ENCODE data around the gene SLC25A21.

SLC25A21 gene

DNA sequence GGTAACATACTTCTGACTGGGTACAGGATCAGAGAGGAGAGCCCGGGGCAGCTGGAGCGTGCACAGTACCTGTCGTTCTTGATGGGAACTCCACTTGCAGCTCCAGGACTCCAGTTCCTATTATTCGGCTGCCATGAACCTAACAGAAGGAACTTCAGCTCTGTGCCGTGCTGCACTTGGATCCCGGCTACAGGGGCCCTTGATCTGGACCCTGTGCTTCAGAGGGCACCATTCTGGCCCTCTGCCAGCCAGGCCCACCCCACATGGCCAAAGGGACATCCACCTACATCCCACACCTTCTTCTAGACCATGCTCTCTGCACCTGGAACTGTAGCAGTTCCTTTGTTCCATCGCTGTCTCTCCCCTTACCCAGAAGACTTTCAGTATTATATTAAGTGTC, 452.6 kb downstream of the SLC25A21 start:
- Histone ChIP-seq H3K14ac (ENCODE audit: low read length) (no peak overlapping the region), H2BK120ac (ENCODE audit: low read depth, low read length) (no peak overlapping the region), H3K23ac (ENCODE audit: low read depth, low read length, poor library complexity) (no peak overlapping the region), H2AFZ (ENCODE audit: low read length) (no peak overlapping the region), H3K9me3 (replicated peaks in 1 of 2; ENCODE audit: control insufficient read depth in 2 of 2, insufficient read depth in 1 of 2, low read depth in 1 of 2, low read length in 2 of 2) (no peaks in the 10 kb centered on the region), H2BK5ac (ENCODE audit: low read length) (no peak overlapping the region), H3K36me3 (replicated peaks in 1 of 2; ENCODE audit: control insufficient read depth in 2 of 2, insufficient read depth in 2 of 2, low read length in 2 of 2) (no peaks in the 10 kb centered on the region), H3K4ac (ENCODE audit: low read length) (no peak overlapping the region), H3K4me3 (ENCODE audit: low read length in 2 of 2) (no peak overlapping the region), H3K4me2 (ENCODE audit: insufficient read depth, low read length, poor library complexity, severe bottlenecking) (no peak overlapping the region), H4K8ac (ENCODE audit: low read depth, low read length) (no peak overlapping the region), H3K9ac (ENCODE audit: low read depth, low read length, poor library complexity) (no peak overlapping the region), H2BK15ac (ENCODE audit: low read length) (no peak overlapping the region), H2AK5ac (ENCODE audit: low read depth, low read length) (no peak overlapping the region), H3K27ac (replicated peaks; ENCODE audit: low read length) (no peak overlapping the region), H2BK12ac (ENCODE audit: low read length) (no peak overlapping the region), H4K91ac (ENCODE audit: low read depth, low read length, poor library complexity) (no peak overlapping the region), H3K79me1 (ENCODE audit: low read depth, low read length) (no peaks in the 10 kb centered on the region), H3K27me3 (ENCODE audit: control insufficient read depth in 3 of 3, insufficient read depth in 3 of 3, low read depth in 1 of 3, low read length in 3 of 3) (no peaks in the 10 kb centered on the region), H3K4me1 (ENCODE audit: control insufficient read depth in 2 of 2, insufficient read depth in 1 of 2, low read depth in 1 of 2, low read length in 2 of 2) (peaks cover 0 to 3% of the 10 kb centered on the region in 2 donors), H3K18ac (ENCODE audit: low read length) (no peak overlapping the region)
- DNase-seq (ENCODE audit: low spot score) = no peak
- WGBS, 2 donors (ENCODE audit: extremely low coverage in 2 of 2, insufficient read length in 2 of 2, insufficient replicate concordance in 1 of 2) = no CpG with 5 or more reads among the region's 7 CpGs

GRCh38 chr14:36718216-36718615, 454.2 kb downstream of the SLC25A21 start:
- Histone ChIP-seq H3K18ac (ENCODE audit: low read length) (no peak overlapping the region), H3K4ac (ENCODE audit: low read length) (no peak overlapping the region), H4K91ac (ENCODE audit: low read depth, low read length, poor library complexity) (no peak overlapping the region), H3K27ac (replicated peaks; ENCODE audit: low read length) (no peak overlapping the region), H3K9ac (ENCODE audit: low read depth, low read length, poor library complexity) (no peak overlapping the region), H2BK120ac (ENCODE audit: low read depth, low read length) (no peak overlapping the region), H2AFZ (ENCODE audit: low read length) (no peak overlapping the region), H3K4me1 (ENCODE audit: control insufficient read depth in 2 of 2, insufficient read depth in 1 of 2, low read depth in 1 of 2, low read length in 2 of 2) (peaks cover 0 to 2% of the 10 kb centered on the region in 2 donors), H2BK15ac (ENCODE audit: low read length) (no peak overlapping the region), H3K4me2 (ENCODE audit: insufficient read depth, low read length, poor library complexity, severe bottlenecking) (no peak overlapping the region), H3K27me3 (ENCODE audit: control insufficient read depth in 3 of 3, insufficient read depth in 3 of 3, low read depth in 1 of 3, low read length in 3 of 3) (no peaks in the 10 kb centered on the region), H2BK12ac (ENCODE audit: low read length) (no peak overlapping the region), H3K4me3 (ENCODE audit: low read length in 2 of 2) (no peak overlapping the region), H2AK5ac (ENCODE audit: low read depth, low read length) (no peak overlapping the region), H3K14ac (ENCODE audit: low read length) (no peak overlapping the region), H2BK5ac (ENCODE audit: low read length) (no peak overlapping the region), H4K8ac (ENCODE audit: low read depth, low read length) (no peak overlapping the region), H3K23ac (ENCODE audit: low read depth, low read length, poor library complexity) (no peak overlapping the region), H3K79me1 (ENCODE audit: low read depth, low read length) (no peaks in the 10 kb centered on the region), H3K36me3 (replicated peaks in 1 of 2; ENCODE audit: control insufficient read depth in 2 of 2, insufficient read depth in 2 of 2, low read length in 2 of 2) (no peaks in the 10 kb centered on the region), H3K9me3 (replicated peaks in 1 of 2; ENCODE audit: control insufficient read depth in 2 of 2, insufficient read depth in 1 of 2, low read depth in 1 of 2, low read length in 2 of 2) (no peaks in the 10 kb centered on the region)
- no CpG with 5 or more reads among the region's 1 CpG for WGBS, 2 donors (ENCODE audit: extremely low coverage in 2 of 2, insufficient read length in 2 of 2, insufficient replicate concordance in 1 of 2)
- no peak for DNase-seq (ENCODE audit: low spot score)

DNA sequence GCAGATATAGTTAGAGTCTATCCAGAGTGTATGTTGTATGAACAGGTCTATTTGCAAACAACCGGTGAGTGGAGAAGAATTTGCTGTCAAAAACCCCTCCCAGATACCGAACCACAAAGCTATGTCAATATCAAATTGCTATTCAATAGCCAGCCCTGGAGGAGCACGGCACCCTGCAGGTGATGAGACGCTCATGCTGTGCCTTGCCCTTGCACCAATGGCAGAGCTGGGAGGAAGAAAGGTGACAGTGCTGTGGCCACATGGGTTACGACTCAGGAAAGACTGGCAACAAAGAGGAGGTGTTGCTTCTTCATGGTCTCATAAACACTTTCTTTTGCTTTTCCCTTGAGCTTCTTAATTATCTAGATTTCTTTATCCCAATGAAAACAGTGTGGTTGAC, 455.0 kb downstream of the SLC25A21 start:
- H2BK12ac ChIP-seq (ENCODE audit: low read length) = no peak overlapping the region
- no peaks in the 10 kb centered on the region for H3K79me1 ChIP-seq (ENCODE audit: low read depth, low read length)
- H3K27ac ChIP-seq (replicated peaks; ENCODE audit: low read length) = no peak overlapping the region
- H3K9me3 ChIP-seq (replicated peaks in 1 of 2; ENCODE audit: control insufficient read depth in 2 of 2, insufficient read depth in 1 of 2, low read depth in 1 of 2, low read length in 2 of 2) = no peaks in the 10 kb centered on the region
- no peak overlapping the region for H2AFZ ChIP-seq (ENCODE audit: low read length)
- H2BK120ac ChIP-seq (ENCODE audit: low read depth, low read length) = no peak overlapping the region
- H3K18ac ChIP-seq (ENCODE audit: low read length) = no peak overlapping the region
- no peak overlapping the region for H2BK5ac ChIP-seq (ENCODE audit: low read length)
- H3K4ac ChIP-seq (ENCODE audit: low read length) = no peak overlapping the region
- no peak overlapping the region for H2BK15ac ChIP-seq (ENCODE audit: low read length)
- H3K23ac ChIP-seq (ENCODE audit: low read depth, low read length, poor library complexity) = no peak overlapping the region
- H3K27me3 ChIP-seq (ENCODE audit: control insufficient read depth in 3 of 3, insufficient read depth in 3 of 3, low read depth in 1 of 3, low read length in 3 of 3) = no peaks in the 10 kb centered on the region
- no peak overlapping the region for H4K91ac ChIP-seq (ENCODE audit: low read depth, low read length, poor library complexity)
- no CpG with 5 or more reads among the region's 5 CpGs for WGBS, 2 donors (ENCODE audit: extremely low coverage in 2 of 2, insufficient read length in 2 of 2, insufficient replicate concordance in 1 of 2)
- H2AK5ac ChIP-seq (ENCODE audit: low read depth, low read length) = no peak overlapping the region
- H3K4me3 ChIP-seq (ENCODE audit: low read length in 2 of 2) = no peak overlapping the region
- DNase-seq (ENCODE audit: low spot score) = no peak
- H4K8ac ChIP-seq (ENCODE audit: low read depth, low read length) = no peak overlapping the region
- H3K4me1 ChIP-seq (ENCODE audit: control insufficient read depth in 2 of 2, insufficient read depth in 1 of 2, low read depth in 1 of 2, low read length in 2 of 2) = peaks cover 0 to 4% of the 10 kb centered on the region in 2 donors
- H3K4me2 ChIP-seq (ENCODE audit: insufficient read depth, low read length, poor library complexity, severe bottlenecking) = no peak overlapping the region
- no peak overlapping the region for H3K14ac ChIP-seq (ENCODE audit: low read length)
- no peaks in the 10 kb centered on the region for H3K36me3 ChIP-seq (replicated peaks in 1 of 2; ENCODE audit: control insufficient read depth in 2 of 2, insufficient read depth in 2 of 2, low read length in 2 of 2)
- no peak overlapping the region for H3K9ac ChIP-seq (ENCODE audit: low read depth, low read length, poor library complexity)

DNA sequence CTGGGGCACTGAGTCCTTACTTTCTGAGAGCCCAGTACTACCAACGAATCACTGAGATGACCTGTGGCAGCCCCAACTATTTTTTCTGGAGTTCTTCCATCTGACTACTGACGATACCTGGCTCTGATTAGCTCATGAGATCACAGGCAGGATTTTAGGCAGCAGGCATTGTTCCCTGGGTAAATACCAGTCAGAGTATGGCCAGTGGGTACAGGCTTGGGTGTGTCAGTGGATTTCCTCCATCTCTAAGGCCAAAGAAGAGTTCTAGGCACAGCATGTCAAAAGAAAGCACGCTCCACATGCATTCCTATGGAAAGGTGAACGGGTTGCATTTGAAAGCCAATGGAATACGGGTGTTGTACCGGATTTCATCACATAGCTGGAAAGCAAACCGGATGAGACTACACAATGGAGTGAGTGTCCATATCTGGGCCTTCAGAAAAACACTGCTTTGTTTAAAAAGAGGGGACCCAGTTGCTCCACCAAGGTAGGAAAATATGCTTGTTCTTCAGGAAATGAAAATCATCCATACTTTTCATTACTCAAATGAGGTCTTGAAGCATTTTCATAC, 455.7 kb downstream of the SLC25A21 start:
- Histone ChIP-seq H3K9me3 (replicated peaks in 1 of 2; ENCODE audit: control insufficient read depth in 2 of 2, insufficient read depth in 1 of 2, low read depth in 1 of 2, low read length in 2 of 2) (no peaks in the 10 kb centered on the region), H4K91ac (ENCODE audit: low read depth, low read length, poor library complexity) (no peak overlapping the region), H3K18ac (ENCODE audit: low read length) (no peak overlapping the region), H3K4ac (ENCODE audit: low read length) (no peak overlapping the region), H2AK5ac (ENCODE audit: low read depth, low read length) (no peak overlapping the region), H3K23ac (ENCODE audit: low read depth, low read length, poor library complexity) (no peak overlapping the region), H3K4me2 (ENCODE audit: insufficient read depth, low read length, poor library complexity, severe bottlenecking) (no peak overlapping the region), H2BK5ac (ENCODE audit: low read length) (no peak overlapping the region), H2BK15ac (ENCODE audit: low read length) (no peak overlapping the region), H2BK12ac (ENCODE audit: low read length) (no peak overlapping the region), H3K9ac (ENCODE audit: low read depth, low read length, poor library complexity) (no peak overlapping the region), H3K14ac (ENCODE audit: low read length) (no peak overlapping the region), H3K27me3 (ENCODE audit: control insufficient read depth in 3 of 3, insufficient read depth in 3 of 3, low read depth in 1 of 3, low read length in 3 of 3) (no peaks in the 10 kb centered on the region), H3K36me3 (replicated peaks in 1 of 2; ENCODE audit: control insufficient read depth in 2 of 2, insufficient read depth in 2 of 2, low read length in 2 of 2) (no peaks in the 10 kb centered on the region), H3K27ac (replicated peaks; ENCODE audit: low read length) (no peak overlapping the region), H3K4me1 (ENCODE audit: control insufficient read depth in 2 of 2, insufficient read depth in 1 of 2, low read depth in 1 of 2, low read length in 2 of 2) (peaks cover 0 to 4% of the 10 kb centered on the region in 2 donors), H3K4me3 (ENCODE audit: low read length in 2 of 2) (no peak overlapping the region), H3K79me1 (ENCODE audit: low read depth, low read length) (no peaks in the 10 kb centered on the region), H4K8ac (ENCODE audit: low read depth, low read length) (no peak overlapping the region), H2AFZ (ENCODE audit: low read length) (no peak overlapping the region), H2BK120ac (ENCODE audit: low read depth, low read length) (no peak overlapping the region)
- DNase-seq (ENCODE audit: low spot score) = no peak
- WGBS, 2 donors (ENCODE audit: extremely low coverage in 2 of 2, insufficient read length in 2 of 2, insufficient replicate concordance in 1 of 2) = no CpG with 5 or more reads among the region's 7 CpGs

Data from neuronal stem cell (in vitro differentiated cells).